GM18498 (cell line): Measurements from ENCODE around the gene TMEM258.

ENCODE experiments used
- ATAC-seq: cut with Tn5 transposase; IDR thresholded peaks from one replicate; pipeline ENCODE4 v1.9.1; 2021; ENCODE audit warnings: mild to moderate bottlenecking, moderate library complexity; ENCODE audit not compliant: unreplicated experiment

Gene TMEM258

DNA sequence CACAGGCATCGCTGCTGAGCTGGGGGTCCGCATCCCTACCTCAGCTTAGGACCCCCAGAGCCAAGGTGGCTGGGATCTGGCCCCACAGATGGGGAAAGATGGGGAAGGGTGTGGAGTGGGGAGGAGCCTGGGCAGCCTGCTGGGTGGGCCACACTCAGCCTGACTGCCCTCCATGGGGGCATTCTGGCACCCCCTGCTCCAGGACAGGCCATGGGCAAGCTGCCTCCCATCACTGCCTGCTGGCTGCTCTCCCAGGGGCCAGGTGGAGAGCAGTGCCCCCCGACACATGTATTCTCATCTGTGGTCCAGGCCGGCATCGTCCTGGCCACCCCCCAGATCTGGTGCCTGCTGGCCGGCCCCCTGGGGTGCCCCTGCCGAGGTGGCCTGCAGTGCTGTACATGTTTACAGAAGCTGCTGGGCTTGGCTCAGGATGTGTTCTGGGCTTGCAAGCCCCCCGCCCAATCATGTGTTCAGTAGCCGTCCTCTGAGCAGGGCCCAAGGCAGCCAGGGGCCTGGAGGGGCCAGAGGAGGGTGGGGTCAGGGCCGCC lies 47.7 kb downstream of the TMEM258 start:
- no peak for ATAC-seq

DNA sequence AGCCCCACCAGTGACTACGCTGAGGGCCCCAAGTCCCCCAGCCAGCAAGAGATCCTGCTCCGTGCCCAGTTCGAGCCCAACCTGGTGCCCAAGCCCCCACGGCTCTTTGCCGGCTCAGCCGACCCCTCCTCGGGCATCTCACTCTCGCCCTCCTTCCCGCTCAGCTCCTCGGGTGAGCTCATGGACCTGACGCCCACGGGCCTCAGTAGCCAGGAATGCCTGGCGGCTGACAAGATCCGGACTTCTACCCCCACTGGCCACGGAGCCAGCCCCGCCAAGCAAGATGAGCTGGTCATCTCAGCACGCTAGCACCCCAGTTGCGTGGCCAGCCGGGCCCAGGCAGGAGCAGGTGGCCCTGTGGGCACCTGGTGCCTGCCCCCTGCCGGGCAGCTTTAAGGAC lies 48.2 kb downstream of the TMEM258 start:
- no peak for ATAC-seq

DNA sequence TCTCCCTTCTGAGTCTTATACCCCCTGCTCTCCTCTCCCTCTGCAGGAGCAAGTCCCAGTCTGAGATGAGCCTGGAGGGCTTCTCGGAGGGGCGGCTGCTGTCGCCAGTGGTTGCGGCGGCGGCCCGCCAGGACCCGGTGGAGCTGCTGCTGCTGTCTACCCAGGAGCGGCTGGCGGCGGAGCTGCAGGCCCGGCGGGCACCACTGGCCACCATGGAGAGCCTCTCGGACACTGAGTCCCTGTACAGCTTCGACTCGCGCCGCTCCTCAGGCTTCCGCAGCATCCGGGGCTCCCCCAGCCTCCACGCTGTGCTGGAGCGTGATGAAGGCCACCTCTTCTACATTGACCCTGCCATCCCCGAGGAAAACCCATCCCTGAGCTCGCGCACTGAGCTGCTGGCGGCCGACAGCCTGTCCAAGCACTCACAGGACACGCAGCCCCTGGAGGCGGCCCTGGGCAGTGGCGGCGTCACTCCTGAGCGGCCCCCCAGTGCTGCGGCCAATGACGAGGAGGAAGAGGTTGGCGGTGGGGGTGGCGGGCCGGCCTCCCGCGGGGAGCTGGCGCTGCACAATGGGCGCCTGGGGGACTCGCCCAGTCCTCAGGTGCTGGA lies 48.8 kb downstream of the TMEM258 start:
- ATAC-seq: no peak

DNA sequence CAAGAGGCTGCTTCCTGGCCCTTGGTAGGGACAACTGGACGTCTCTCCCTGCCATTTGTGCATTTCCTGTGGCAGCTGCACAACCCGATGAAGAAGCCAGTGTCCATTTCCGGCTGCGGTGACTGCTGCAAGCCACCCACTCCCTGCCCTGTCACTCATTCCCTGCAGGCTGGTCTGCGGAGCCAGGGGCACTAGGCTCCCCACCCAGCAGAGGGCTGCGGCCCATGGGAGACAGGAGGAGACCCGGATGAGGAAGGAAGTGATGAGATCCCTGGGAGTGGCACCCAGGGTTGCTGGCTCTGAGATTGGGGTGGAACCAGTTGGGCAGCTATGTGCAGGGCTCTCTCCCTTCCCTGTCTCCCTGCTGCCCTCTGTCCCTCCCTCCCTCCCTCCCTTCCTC lies 50.0 kb downstream of the TMEM258 start:
- ATAC-seq: no peak

DNA sequence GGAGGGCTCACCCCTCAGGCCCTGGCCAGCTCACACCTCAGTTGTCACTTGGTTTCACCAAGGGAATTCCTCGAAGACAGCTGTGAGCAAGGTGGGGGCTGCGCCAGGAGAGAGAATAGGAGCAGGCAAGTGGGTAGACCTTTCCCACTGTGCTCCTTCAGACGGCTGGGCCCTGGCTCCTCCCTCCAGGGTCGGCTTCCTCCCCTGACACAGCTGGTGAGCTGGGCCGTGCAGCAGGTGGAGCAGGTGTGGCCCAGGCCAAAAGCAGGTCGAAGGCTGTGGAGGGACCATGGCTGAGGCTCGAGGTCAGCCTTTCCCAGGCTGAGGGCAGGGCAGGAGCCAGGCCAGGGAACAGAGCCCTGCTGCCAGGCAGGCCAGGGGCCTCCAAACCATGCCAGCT lies 52.4 kb downstream of the TMEM258 start:
- no peak for ATAC-seq

DNA sequence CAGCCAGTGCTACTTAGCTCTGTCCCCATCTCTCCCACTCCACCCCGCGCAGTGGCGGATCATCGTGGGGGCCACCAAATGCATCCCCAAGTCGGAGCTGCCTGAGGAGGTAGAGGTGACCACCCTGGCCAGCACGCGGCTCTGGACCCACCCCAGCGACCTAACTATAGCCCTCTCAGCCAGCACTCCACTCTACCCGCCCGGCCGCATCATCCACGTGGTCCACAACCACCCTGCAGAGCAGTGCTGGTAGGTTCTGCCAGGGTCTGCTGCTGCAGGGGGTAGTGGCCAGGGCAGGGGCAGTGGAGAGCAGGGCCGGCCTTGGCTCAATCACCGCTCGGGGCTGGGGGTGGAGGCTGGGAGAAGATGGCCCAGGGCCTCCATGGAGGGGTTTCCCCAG lies 53.0 kb downstream of the TMEM258 start:
- ATAC-seq: no peak
